Endometrium (tissue), 2 donors: ENCODE data around the gene RHOXF1.
"Not testable (repeated sequence)": the region's sequence is repeated elsewhere in the genome, so short reads cannot be mapped to it uniquely, and the experiment has no call there.

ENCODE experiments used
- FAIRE-seq: peaks from 2 replicates; lab custom pipeline; 2012; peaks lifted over from hg19 to GRCh38; lab: Jason Lieb, UNC
- donor health status: control.
- donor health status: control.

The RHOXF1 gene

DNA sequence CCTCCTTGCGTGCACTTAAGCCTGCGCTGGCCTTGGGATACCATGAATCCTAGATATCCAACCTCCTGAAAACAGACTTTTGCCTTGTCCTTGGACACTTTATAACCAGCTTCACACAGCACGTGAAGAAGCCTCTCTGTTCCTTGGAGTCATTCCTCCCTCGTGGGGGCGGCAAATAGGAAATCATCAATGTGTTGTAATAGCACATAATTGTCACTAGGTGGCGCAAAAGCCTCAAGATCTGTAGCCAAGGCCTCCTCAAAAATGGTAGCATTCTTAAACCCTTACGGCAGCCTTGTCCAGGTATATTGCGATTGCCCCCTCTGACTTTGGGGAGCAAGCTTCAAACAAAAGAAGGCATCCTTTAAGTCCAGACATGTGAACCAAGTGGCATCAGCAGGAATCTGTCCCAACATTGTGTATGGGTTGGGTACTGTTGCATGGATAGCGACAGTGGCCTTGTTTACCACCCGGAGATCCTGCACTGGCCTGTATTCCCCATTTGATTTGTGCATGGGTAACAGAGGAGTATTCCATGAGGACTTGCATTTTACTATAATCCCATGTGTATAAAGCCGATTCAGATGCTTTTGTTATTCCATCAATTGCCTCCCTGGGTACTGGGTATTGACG, 30.0 kb downstream of the RHOXF1 start:
- FAIRE-seq = not testable (repeated sequence)

GRCh38 chrX:120077590-120077989, 38.1 kb downstream of the RHOXF1 start, which contains the start of gene RHOXF2B:
TSS of gene RHOXF2B (minus strand) at chrX:120077690. CDS start at chrX:120077552, 138 bp downstream.
- FAIRE-seq = not testable (repeated sequence)

DNA sequence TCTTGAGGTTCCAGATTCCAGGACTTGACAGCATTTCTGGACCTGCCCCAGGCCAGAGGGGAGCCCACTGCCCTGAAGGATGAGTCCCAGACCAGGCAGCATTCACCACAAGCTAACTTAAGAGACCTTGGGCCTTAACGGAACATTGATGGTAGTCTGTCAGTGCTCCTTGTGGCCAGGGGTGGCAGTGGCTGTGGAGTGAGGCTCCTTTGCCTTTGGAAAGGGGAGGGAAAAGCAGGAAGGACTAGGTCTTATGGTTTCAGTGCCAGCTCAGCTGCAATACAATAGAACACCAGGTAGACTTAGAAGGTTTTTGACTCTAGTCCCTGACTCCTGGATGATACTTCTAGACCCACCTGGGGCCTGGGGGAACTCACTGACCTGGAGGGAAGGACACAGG, 49.5 kb downstream of the RHOXF1 start:
- not testable (repeated sequence) for FAIRE-seq
